Neuronal stem cell (in vitro differentiated cells): ENCODE results near the gene GATAD2A.
A peak's percentile ranks its signal among the peaks of the same experiment; 100 is the strongest.

Source experiments
- DNase-seq: peaks from one replicate; pipeline ENCODE4 v3.0.0-alpha.2; 2013; ENCODE audit warnings: low spot score
- H2AFZ ChIP-seq: one replicate; pipeline ENCODE4 v1.6.1; 2013; ENCODE audit warnings: mild to moderate bottlenecking, low read length, inconsistent platforms
- H2AK5ac ChIP-seq: 2 replicates; pipeline ENCODE4 v1.6.1; 2013; ENCODE audit warnings: low read depth, mild to moderate bottlenecking, inconsistent platforms, low read length, moderate library complexity, mixed read lengths
- H2BK120ac ChIP-seq: 2 replicates; pipeline ENCODE4 v1.6.1; 2013; ENCODE audit warnings: low read depth, mild to moderate bottlenecking, inconsistent platforms, low read length, moderate library complexity, mixed read lengths
- H2BK12ac ChIP-seq: one replicate; pipeline ENCODE4 v1.6.1; 2013; ENCODE audit warnings: low read length, inconsistent platforms
- H2BK15ac ChIP-seq: 2 replicates; pipeline ENCODE4 v1.6.1; 2013; ENCODE audit warnings: mild to moderate bottlenecking, low read length, inconsistent platforms, mixed read lengths
- H2BK5ac ChIP-seq: one replicate; pipeline ENCODE4 v1.6.1; 2013; ENCODE audit warnings: inconsistent platforms, mild to moderate bottlenecking, low read length, moderate library complexity
- H3K14ac ChIP-seq: one replicate; pipeline ENCODE4 v1.6.1; 2013; ENCODE audit warnings: low read length, inconsistent platforms
- H3K18ac ChIP-seq: 2 replicates; pipeline ENCODE4 v1.6.1; 2013; ENCODE audit warnings: low read length, inconsistent platforms
- H3K23ac ChIP-seq: 2 replicates; pipeline ENCODE4 v1.6.1; 2013; ENCODE audit warnings: low read depth, mild to moderate bottlenecking, mixed read lengths, low read length, inconsistent platforms; ENCODE audit not compliant: poor library complexity
- H3K27ac ChIP-seq: replicated peaks from 3 replicates; pipeline ENCODE4 v1.5.1; 2013; ENCODE audit warnings: low read length, inconsistent platforms
- H3K27me3 ChIP-seq, 3 experiments: 2 replicates each; pipeline ENCODE4 v1.6.1; 2013; ENCODE audit warnings: low read length in 3 of 3, mild to moderate bottlenecking in 2 of 3, inconsistent platforms in 1 of 3, low read depth in 1 of 3, mixed read lengths in 1 of 3, moderate library complexity in 1 of 3; ENCODE audit not compliant: control insufficient read depth in 3 of 3, insufficient read depth in 3 of 3
- H3K36me3 ChIP-seq, 2 donors: replicated peaks in 1 of 2; 2 replicates each; pipeline ENCODE4 v1.6.1; 2013; ENCODE audit warnings: low read length in 2 of 2; ENCODE audit not compliant: control insufficient read depth in 2 of 2, insufficient read depth in 2 of 2
- H3K4ac ChIP-seq: 2 replicates; pipeline ENCODE4 v1.6.1; 2013; ENCODE audit warnings: inconsistent platforms, mild to moderate bottlenecking, low read length, moderate library complexity
- H3K4me1 ChIP-seq, 2 donors: 1 replicate in 1 of 2; 2 replicates in 1 of 2; pipeline ENCODE4 v1.6.1; 2013; ENCODE audit warnings: low read length in 2 of 2, low read depth in 1 of 2; ENCODE audit not compliant: control insufficient read depth in 2 of 2, insufficient read depth in 1 of 2
- H3K4me2 ChIP-seq: one replicate; pipeline ENCODE4 v1.6.1; 2013; ENCODE audit warnings: mild to moderate bottlenecking, low read length, inconsistent platforms; ENCODE audit not compliant: insufficient read depth, poor library complexity, severe bottlenecking
- H3K4me3 ChIP-seq, 2 donors: 2 replicates each; pipeline ENCODE4 v1.5.1; 2013; ENCODE audit warnings: low read length in 2 of 2, mild to moderate bottlenecking in 2 of 2, inconsistent platforms in 1 of 2, moderate library complexity in 1 of 2
- H3K79me1 ChIP-seq: one replicate; pipeline ENCODE4 v1.6.1; 2013; ENCODE audit warnings: low read depth, mild to moderate bottlenecking, inconsistent platforms, low read length, moderate library complexity
- H3K9ac ChIP-seq: one replicate; pipeline ENCODE4 v1.6.1; 2013; ENCODE audit warnings: mild to moderate bottlenecking, low read depth, low read length, inconsistent platforms; ENCODE audit not compliant: poor library complexity
- H3K9me3 ChIP-seq, 2 donors: replicated peaks in 1 of 2; 2 replicates each; pipeline versions ENCODE3 to v1.6.1; 2013; ENCODE audit warnings: low read length in 2 of 2, mild to moderate bottlenecking in 2 of 2, inconsistent platforms in 1 of 2, low read depth in 1 of 2, mixed read lengths in 1 of 2, moderate library complexity in 1 of 2; ENCODE audit not compliant: control insufficient read depth in 2 of 2, insufficient read depth in 1 of 2
- H4K8ac ChIP-seq: one replicate; pipeline ENCODE4 v1.6.1; 2013; ENCODE audit warnings: low read depth, mild to moderate bottlenecking, inconsistent platforms, low read length, moderate library complexity
- H4K91ac ChIP-seq: one replicate; pipeline ENCODE4 v1.6.1; 2013; ENCODE audit warnings: low read length, low read depth, mild to moderate bottlenecking, inconsistent platforms; ENCODE audit not compliant: poor library complexity
- WGBS, 2 donors: extraction: QIAGEN DNeasy Blood & Tissue Kit; methylation state at CpG; one replicate each; pipeline ENCODE4 v1.1.7; 2013; ENCODE audit warnings: missing lambda C conversion rate in 2 of 2, mixed read lengths in 1 of 2; ENCODE audit not compliant: insufficient read length in 2 of 2, insufficient replicate concordance in 1 of 2; ENCODE audit errors: extremely low coverage in 2 of 2; 5-methylcytosine and 5-hydroxymethylcytosine counted together

GATAD2A gene

GRCh38 chr19:19403373-19403901, 2.0 kb upstream of the GATAD2A start:
- no peak overlapping the region for H3K14ac ChIP-seq
- no peak overlapping the region for H2AK5ac ChIP-seq
- H2BK15ac ChIP-seq = no peak overlapping the region
- H3K36me3 ChIP-seq = peaks cover 0 to 4% of the 10 kb centered on the region in 2 donors
- peaks cover 0 to 3% of the 10 kb centered on the region in 2 donors for H3K9me3 ChIP-seq
- H3K27me3 ChIP-seq = no peaks in the 10 kb centered on the region
- H3K9ac ChIP-seq = no peak overlapping the region
- no peak overlapping the region for H2AFZ ChIP-seq
- DNase-seq = no peak
- H3K79me1 ChIP-seq = peaks cover 2% of the 10 kb centered on the region
- WGBS, 2 donors = no CpG with 5 or more reads among the region's 5 CpGs
- H3K18ac ChIP-seq = no peak overlapping the region
- H3K4me1 ChIP-seq = peaks cover 8 to 11% of the 10 kb centered on the region in 2 donors
- H4K91ac ChIP-seq = no peak overlapping the region
- no peak overlapping the region for H2BK120ac ChIP-seq
- no peak overlapping the region for H2BK12ac ChIP-seq
- no peak overlapping the region for H3K4ac ChIP-seq
- H4K8ac ChIP-seq = no peak overlapping the region
- no peak overlapping the region for H3K4me3 ChIP-seq
- no peak overlapping the region for H3K27ac ChIP-seq
- no peak overlapping the region for H2BK5ac ChIP-seq
- H3K23ac ChIP-seq = no peak overlapping the region
- H3K4me2 ChIP-seq = no peak overlapping the region

DNA sequence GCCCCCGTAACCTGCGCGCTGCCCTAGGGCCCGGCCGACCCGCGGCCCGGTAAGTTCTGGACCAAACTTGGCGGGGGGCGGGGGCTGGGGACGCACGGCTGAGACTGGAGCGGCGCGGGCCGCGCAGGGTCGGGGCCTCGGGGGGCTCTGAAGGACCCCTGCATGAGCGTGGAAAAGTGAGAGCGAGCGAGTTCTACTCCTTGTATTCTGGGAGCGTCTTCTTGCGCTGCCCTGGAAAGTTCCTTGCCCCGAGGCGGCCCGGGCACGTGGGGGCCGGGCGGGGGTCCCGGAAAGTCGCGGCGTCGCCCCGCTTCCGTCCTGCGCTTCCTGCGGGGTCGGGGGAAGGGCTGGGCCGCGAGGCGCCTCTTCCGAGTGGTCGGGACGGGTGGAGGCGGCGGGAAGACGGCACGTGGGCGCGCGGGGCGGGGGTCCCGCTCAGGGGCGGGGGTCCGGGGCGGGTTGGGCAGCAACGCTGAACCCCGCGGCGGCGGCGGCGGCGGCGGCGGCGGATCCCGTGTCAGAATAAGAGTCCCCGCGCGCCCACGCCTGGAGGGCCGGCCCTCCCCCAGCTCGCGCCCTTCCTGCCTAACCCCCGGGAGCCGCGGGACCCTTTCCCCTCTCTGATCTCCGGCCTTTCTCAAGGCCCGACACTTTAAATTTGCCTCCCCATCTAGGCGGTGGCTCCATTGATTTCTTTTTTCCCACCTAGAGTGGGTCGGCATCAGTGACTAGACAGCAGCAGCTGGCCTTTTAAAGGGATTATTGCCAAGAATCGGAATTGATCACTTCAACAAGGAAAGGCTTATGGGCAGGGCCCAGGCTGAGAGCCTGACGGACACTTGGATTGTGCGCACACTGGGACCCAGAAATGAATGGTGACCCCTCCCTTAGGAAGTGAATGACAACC, 749 bp downstream of the GATAD2A start:
- Histone ChIP-seq H3K4me1 (peaks cover 17 to 21% of the 10 kb centered on the region in 2 donors), H2AFZ (peak overlapping the region; percentile 77), H2BK5ac (peak overlapping the region; percentile 68), H2BK15ac (no peak overlapping the region), H2BK12ac (no peak overlapping the region), H3K79me1 (peaks cover 11% of the 10 kb centered on the region), H3K9me3 (peaks cover 0 to 12% of the 10 kb centered on the region in 2 donors), H3K18ac (peak overlapping the region; percentile 94), H4K91ac (no peak overlapping the region), H3K14ac (no peak overlapping the region), H3K23ac (peak overlapping the region; percentile 47), H3K4me3 (peak overlapping the region; percentile 55 to 87), H2AK5ac (peak overlapping the region; percentile 70), H2BK120ac (no peak overlapping the region), H3K36me3 (peaks cover 4 to 25% of the 10 kb centered on the region in 2 donors), H3K4me2 (peak overlapping the region; percentile 67), H3K27ac (peak overlapping the region; percentile 59), H3K9ac (peak overlapping the region; percentile 88), H3K4ac (no peak overlapping the region), H4K8ac (no peak overlapping the region), H3K27me3 (no peaks in the 10 kb centered on the region)
- peak; percentile 69 for DNase-seq
- WGBS, 2 donors = no CpG with 5 or more reads among the region's 87 CpGs

- Histone ChIP-seq H3K18ac (no peak overlapping the region), H3K4ac (no peak overlapping the region), H3K4me3 (peak overlapping the region; percentile 55 to 78), H2AFZ (no peak overlapping the region), H4K8ac (no peak overlapping the region), H2AK5ac (no peak overlapping the region), H3K9me3 (peaks cover 0 to 15% of the 10 kb centered on the region in 2 donors), H3K27me3 (no peaks in the 10 kb centered on the region), H3K23ac (no peak overlapping the region), H3K27ac (no peak overlapping the region), H3K14ac (no peak overlapping the region), H2BK15ac (no peak overlapping the region), H2BK5ac (no peak overlapping the region), H3K36me3 (peaks cover 6 to 30% of the 10 kb centered on the region in 2 donors), H3K9ac (no peak overlapping the region), H2BK12ac (no peak overlapping the region), H2BK120ac (no peak overlapping the region), H3K4me2 (peak overlapping the region; percentile 67), H4K91ac (no peak overlapping the region), H3K4me1 (peaks cover 17 to 21% of the 10 kb centered on the region in 2 donors), H3K79me1 (peaks cover 12% of the 10 kb centered on the region)
- WGBS, 2 donors = no CpG with 5 or more reads among the region's 12 CpGs
- no peak for DNase-seq
Measured at GRCh38 chr19:19406878-19407632, 1.6 kb downstream of the GATAD2A start.

DNA sequence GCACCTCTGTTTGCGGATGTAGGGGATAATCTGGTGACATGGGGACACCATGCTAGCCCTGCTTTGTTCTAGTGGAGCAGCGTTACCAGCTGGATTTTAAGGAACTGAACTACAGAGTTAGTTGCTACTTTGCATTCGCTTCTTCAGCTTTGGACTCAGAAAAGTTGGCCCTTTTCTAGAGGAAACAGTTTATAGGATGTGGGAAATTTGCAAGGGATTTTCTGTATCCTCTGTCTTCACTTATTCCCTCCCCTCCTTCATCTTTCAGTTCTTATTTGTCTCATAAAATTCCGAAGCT, 2.1 kb downstream of the GATAD2A start:
- H3K4ac ChIP-seq = no peak overlapping the region
- H3K23ac ChIP-seq = no peak overlapping the region
- peaks cover 0 to 15% of the 10 kb centered on the region in 2 donors for H3K9me3 ChIP-seq
- H3K36me3 ChIP-seq = peaks cover 6 to 30% of the 10 kb centered on the region in 2 donors
- no peak overlapping the region for H2BK120ac ChIP-seq
- H4K91ac ChIP-seq = no peak overlapping the region
- peaks cover 17 to 21% of the 10 kb centered on the region in 2 donors for H3K4me1 ChIP-seq
- no peak overlapping the region for H2AK5ac ChIP-seq
- peak overlapping the region in 1 of 2 donors; percentile 55 for H3K4me3 ChIP-seq
- no peak overlapping the region for H3K4me2 ChIP-seq
- peaks cover 12% of the 10 kb centered on the region for H3K79me1 ChIP-seq
- H3K9ac ChIP-seq = no peak overlapping the region
- H3K18ac ChIP-seq = no peak overlapping the region
- no peak overlapping the region for H2AFZ ChIP-seq
- H2BK5ac ChIP-seq = no peak overlapping the region
- WGBS, 2 donors = no CpG with 5 or more reads among the region's 4 CpGs
- no peaks in the 10 kb centered on the region for H3K27me3 ChIP-seq
- H2BK15ac ChIP-seq = no peak overlapping the region
- no peak overlapping the region for H3K14ac ChIP-seq
- DNase-seq = no peak
- H4K8ac ChIP-seq = no peak overlapping the region
- no peak overlapping the region for H2BK12ac ChIP-seq
- no peak overlapping the region for H3K27ac ChIP-seq
